ENCODE results near the gene GNAO1. TPM values are rescaled to one million over a fixed set of nuclear protein-coding genes. Genes with fewer than 3 reads are reported as not detected.

GNAO1 gene
- total and polyA plus RNA-seq, 2 of the 13 experiments (the other 11 are each of a cell fraction or from before 2014, with no cell fraction given), result not detected

DNA sequence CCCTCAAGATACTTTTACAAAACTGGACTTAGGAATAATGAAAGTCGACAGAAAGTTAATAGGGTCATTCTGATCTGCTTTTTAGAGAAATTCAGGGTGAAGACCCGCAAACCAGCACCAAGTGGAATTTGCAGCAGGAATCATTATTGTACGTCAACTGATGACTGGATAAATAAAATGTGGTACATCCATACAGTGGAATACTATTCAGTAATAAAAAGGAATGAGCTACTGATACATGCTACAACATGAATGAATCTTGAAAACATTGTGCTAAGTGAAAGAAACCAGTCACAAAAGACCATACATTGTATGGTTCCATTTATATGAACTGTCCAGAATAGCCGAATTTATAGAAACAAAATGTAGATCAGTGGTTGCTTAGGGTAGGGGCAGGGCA is 83.1 kb downstream of the GNAO1 start (continued):
- TF ChIP-seq RXRB (CRISPR knock-in tag; IDR thresholded peaks at IDR 0.05; ENCODE audit: borderline replicate concordance) (no peak), JARID2 (CRISPR knock-in tag; IDR thresholded peaks at IDR 0.05; ENCODE audit: insufficient replicate concordance) (no peak)
- TF ChIP-seq, protein P1, sequence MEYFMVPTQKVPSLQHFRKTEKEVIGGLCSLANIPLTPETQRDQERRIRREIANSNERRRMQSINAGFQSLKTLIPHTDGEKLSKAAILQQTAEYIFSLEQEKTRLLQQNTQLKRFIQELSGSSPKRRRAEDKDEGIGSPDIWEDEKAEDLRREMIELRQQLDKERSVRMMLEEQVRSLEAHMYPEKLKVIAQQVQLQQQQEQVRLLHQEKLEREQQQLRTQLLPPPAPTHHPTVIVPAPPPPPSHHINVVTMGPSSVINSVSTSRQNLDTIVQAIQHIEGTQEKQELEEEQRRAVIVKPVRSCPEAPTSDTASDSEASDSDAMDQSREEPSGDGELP (IDR thresholded peaks at IDR 0.05; ENCODE audit: borderline replicate concordance, low read depth), result no peak

- no peaks in the 10 kb centered on the region for H3K79me2 ChIP-seq (ENCODE audit: insufficient read depth, low read length)
- H3K4me3 ChIP-seq (replicated peaks in 1 of 3; ENCODE audit: insufficient read depth in 1 of 3, low read depth in 2 of 3, low read length in 3 of 3), result no peak overlapping the region
- WGBS (ENCODE audit: low lambda C conversion rate), result 15% methylated on average over 4 of the region's 4 CpGs
- ChIA-PET CTCF (ENCODE audit: low intra/inter-chr PET ratio, low total read pairs) (no interaction called here), POLR2A (no interaction called here)
- no TSS peak for BruUV-seq (replicated peaks)
- H2AFZ ChIP-seq (ENCODE audit: low read length), result no peak overlapping the region
- in situ Hi-C loops (cut with HindIII; ENCODE audit: extremely low pct_ligation_motif_present, low pct_unique_long_range_greater_than_20kb) (loop anchor here (10.0 kb wide), 1 partner anchor 230 kb away; no protein-coding TSS in a partner anchor), intact Hi-C loops (cut with micrococcal nuclease; ENCODE audit: unreplicated experiment) (no loop called here)
- FAIRE-seq (no peak), ATAC-seq (no peak), DNase-seq (ENCODE audit: low spot score) (no peak)
- TF ChIP-seq ZC3H13 (CRISPR knock-in tag; IDR thresholded peaks at IDR 0.05), result no peak
- TF ChIP-seq, protein P2, sequence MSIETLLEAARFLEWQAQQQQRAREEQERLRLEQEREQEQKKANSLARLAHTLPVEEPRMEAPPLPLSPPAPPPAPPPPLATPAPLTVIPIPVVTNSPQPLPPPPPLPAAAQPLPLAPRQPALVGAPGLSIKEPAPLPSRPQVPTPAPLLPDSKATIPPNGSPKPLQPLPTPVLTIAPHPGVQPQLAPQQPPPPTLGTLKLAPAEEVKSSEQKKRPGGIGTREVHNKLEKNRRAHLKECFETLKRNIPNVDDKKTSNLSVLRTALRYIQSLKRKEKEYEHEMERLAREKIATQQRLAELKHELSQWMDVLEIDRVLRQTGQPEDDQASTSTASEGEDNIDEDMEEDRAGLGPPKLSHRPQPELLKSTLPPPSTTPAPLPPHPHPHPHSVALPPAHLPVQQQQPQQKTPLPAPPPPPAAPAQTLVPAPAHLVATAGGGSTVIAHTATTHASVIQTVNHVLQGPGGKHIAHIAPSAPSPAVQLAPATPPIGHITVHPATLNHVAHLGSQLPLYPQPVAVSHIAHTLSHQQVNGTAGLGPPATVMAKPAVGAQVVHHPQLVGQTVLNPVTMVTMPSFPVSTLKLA (IDR thresholded peaks at IDR 0.05), result peak; percentile 89
- H3K27ac ChIP-seq (ENCODE audit: extremely low read length, insufficient read depth, low read length), result no peak overlapping the region
- no peaks in the 10 kb centered on the region for H3K9me3 ChIP-seq (ENCODE audit: low read length)
- H3K4me1 ChIP-seq (ENCODE audit: insufficient read depth, low read length), result peaks cover 3% of the 10 kb centered on the region
- no peaks in the 10 kb centered on the region for H4K20me1 ChIP-seq (ENCODE audit: insufficient read depth, low read length)
- no peak overlapping the region for H3K9ac ChIP-seq (ENCODE audit: insufficient read depth, low read depth, low read length)
- no peak overlapping the region for H3K4me2 ChIP-seq (ENCODE audit: low read depth, low read length)
- peaks cover 0 to 8% of the 10 kb centered on the region in 2 experiments; a peak in 3 of 5 replicates for H3K27me3 ChIP-seq (ENCODE audit: control insufficient read depth in 1 of 2, insufficient read depth in 2 of 2, low read length in 2 of 2)
- H3K36me3 ChIP-seq (replicated peaks in 1 of 2; ENCODE audit: control insufficient read depth in 1 of 2, insufficient read depth in 2 of 2, low read length in 2 of 2), result no peaks in the 10 kb centered on the region
Observed at GRCh38 chr16:56275076-56275475, 83.8 kb downstream of the GNAO1 start.

Data from HepG2 (cell line).